Calu3 (cell line): ENCODE results near the gene RYR1. TPM values are rescaled to one million over a fixed set of nuclear protein-coding genes. Genes with fewer than 3 reads are reported as not detected.
"Not testable (repeated sequence)": the region's sequence is repeated elsewhere in the genome, so short reads cannot be mapped to it uniquely, and the experiment has no call there.

Experiments used
- BruUV-seq: library from RNA; stranded (reverse); fragments of 400-500 nt; replicated peaks from 2 replicates; lab custom pipeline; 2021; lab: Mats Ljungman, UMichigan
- CTCF ChIA-PET: fragments of 300-600 bp; sonication (Branson Sonifier 250); formaldehyde crosslinking; loops from one replicate; lab custom pipeline; 2022; ENCODE audit warnings: antibody characterized with exemption; lab: Charles Lee
- DNase-seq: peaks from one replicate; pipeline ENCODE4 v3.0.0; 2022
- H3K27ac Mint-ChIP-seq: one replicate; pipeline ENCODE4 v1.8.0; 2022; ENCODE audit warnings: mixed read lengths; ENCODE audit not compliant: unreplicated experiment
- H3K27me3 Mint-ChIP-seq: one replicate; pipeline ENCODE4 v1.8.0; 2022; ENCODE audit warnings: mixed read lengths; ENCODE audit not compliant: unreplicated experiment
- H3K36me3 Mint-ChIP-seq: one replicate; pipeline ENCODE4 v1.8.0; 2022; ENCODE audit warnings: mild to moderate bottlenecking, moderate library complexity, mixed read lengths; ENCODE audit not compliant: insufficient read depth, unreplicated experiment
- H3K4me1 Mint-ChIP-seq: one replicate; pipeline ENCODE4 v1.8.0; 2022; ENCODE audit warnings: mild to moderate bottlenecking, low read depth, mixed read lengths; ENCODE audit not compliant: unreplicated experiment
- H3K4me3 Mint-ChIP-seq: one replicate; pipeline ENCODE4 v1.8.0; 2022; ENCODE audit warnings: mild to moderate bottlenecking, low read depth, moderate library complexity, mixed read lengths; ENCODE audit not compliant: unreplicated experiment
- H3K9me3 Mint-ChIP-seq: one replicate; pipeline ENCODE4 v1.8.0; 2022; ENCODE audit warnings: low read depth, mixed read lengths; ENCODE audit not compliant: unreplicated experiment
- intact Hi-C: fragments of 100-400 bp; cut with micrococcal nuclease; formaldehyde crosslinking; loops from one replicate; pipeline ENCODE4 v1.10.0; 2022; ENCODE audit not compliant: unreplicated experiment
- total RNA-seq: library from RNA; stranded (reverse); gene quantifications from 2 replicates; pipeline ENCODE4 v1.2.3, GENCODE V29; 2022
- TF ChIP-seq, protein P1 (sequence below): fragments of 200-600 bp; IDR thresholded peaks from one replicate; pipeline ENCODE4 v1.8.0; 2022; ENCODE audit warnings: antibody characterized with exemption; ENCODE audit not compliant: unreplicated experiment

RYR1 gene
- total RNA-seq, 1 experiment from 2014 or later = 1.4 TPM

DNA sequence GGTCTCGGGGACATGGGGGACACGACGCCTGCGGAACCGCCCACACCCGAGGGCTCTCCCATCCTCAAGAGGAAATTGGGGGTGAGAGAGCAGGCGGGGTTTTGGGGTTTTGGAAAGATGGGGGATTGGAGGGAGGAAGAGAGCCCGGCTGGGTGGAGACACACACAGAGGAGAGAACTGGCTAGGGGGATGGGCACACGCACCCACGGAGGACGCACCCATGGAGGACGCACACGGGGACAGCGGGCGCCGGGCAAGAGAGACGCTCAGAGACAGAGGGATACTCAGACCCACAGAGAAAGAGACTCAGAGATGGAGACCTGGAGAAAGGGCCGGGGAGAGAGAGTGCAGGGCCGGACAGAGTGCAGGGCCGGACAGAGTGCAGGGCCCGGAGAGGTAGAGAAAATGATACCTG lies 132.2 kb downstream of the RYR1 start:
- no peaks in the 10 kb centered on the region for H3K9me3 Mint-ChIP-seq
- peak overlapping the region; percentile 25 for H3K4me3 Mint-ChIP-seq
- H3K36me3 Mint-ChIP-seq = no peaks in the 10 kb centered on the region
- TF ChIP-seq, protein P1, sequence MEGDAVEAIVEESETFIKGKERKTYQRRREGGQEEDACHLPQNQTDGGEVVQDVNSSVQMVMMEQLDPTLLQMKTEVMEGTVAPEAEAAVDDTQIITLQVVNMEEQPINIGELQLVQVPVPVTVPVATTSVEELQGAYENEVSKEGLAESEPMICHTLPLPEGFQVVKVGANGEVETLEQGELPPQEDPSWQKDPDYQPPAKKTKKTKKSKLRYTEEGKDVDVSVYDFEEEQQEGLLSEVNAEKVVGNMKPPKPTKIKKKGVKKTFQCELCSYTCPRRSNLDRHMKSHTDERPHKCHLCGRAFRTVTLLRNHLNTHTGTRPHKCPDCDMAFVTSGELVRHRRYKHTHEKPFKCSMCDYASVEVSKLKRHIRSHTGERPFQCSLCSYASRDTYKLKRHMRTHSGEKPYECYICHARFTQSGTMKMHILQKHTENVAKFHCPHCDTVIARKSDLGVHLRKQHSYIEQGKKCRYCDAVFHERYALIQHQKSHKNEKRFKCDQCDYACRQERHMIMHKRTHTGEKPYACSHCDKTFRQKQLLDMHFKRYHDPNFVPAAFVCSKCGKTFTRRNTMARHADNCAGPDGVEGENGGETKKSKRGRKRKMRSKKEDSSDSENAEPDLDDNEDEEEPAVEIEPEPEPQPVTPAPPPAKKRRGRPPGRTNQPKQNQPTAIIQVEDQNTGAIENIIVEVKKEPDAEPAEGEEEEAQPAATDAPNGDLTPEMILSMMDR = no peak
- no peak overlapping the region for H3K27ac Mint-ChIP-seq
- no TSS peak for BruUV-seq
- intact Hi-C loops = no loop called here
- H3K4me1 Mint-ChIP-seq = no peaks in the 10 kb centered on the region
- H3K27me3 Mint-ChIP-seq = peaks cover 66% of the 10 kb centered on the region
- CTCF ChIA-PET = no interaction called here
- DNase-seq = no peak

DNA sequence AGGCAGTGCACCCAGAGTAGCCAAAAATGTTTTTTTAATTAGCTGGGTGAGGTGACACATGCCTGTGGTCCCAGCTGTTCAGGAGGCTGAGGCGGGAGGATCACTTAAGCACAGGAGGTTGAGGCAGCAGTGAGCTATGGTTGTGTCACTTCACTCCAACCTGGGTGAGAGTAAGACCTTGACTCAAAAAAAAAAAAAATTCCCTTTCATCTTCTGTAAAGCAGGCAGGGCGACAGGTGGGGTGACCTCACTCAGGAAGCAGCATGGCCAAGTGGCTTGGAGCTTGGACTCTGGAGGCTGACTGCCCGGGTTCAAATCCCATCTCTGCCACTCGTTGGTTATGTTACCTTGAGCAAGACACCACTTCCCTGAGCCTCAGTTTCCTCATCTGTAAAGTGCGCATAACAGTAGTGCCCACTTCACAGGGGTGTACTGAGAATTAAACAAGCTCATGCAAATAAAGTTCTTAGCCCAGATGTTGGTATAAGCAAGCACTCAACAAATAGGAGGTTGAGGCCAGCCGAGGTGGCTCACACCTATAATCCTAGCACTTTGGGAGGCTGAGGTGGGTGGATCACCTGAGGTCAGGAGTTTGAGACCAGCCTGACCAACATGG lies 136.0 kb downstream of the RYR1 start:
- no peaks in the 10 kb centered on the region for H3K9me3 Mint-ChIP-seq
- no TSS peak for BruUV-seq
- intact Hi-C loops = no loop called here
- CTCF ChIA-PET = interaction anchor here (0.7 kb wide), 3 partner anchors 11 to 1000 kb away, joined by 3 to 5 read pairs (median 4); no protein-coding TSS in a partner anchor
- TF ChIP-seq, protein P1 = no peak
- no peak overlapping the region for H3K27ac Mint-ChIP-seq
- H3K27me3 Mint-ChIP-seq = peaks cover 50% of the 10 kb centered on the region
- DNase-seq = no peak
- no peak overlapping the region for H3K4me3 Mint-ChIP-seq
- H3K4me1 Mint-ChIP-seq = no peaks in the 10 kb centered on the region
- H3K36me3 Mint-ChIP-seq = no peaks in the 10 kb centered on the region

DNA sequence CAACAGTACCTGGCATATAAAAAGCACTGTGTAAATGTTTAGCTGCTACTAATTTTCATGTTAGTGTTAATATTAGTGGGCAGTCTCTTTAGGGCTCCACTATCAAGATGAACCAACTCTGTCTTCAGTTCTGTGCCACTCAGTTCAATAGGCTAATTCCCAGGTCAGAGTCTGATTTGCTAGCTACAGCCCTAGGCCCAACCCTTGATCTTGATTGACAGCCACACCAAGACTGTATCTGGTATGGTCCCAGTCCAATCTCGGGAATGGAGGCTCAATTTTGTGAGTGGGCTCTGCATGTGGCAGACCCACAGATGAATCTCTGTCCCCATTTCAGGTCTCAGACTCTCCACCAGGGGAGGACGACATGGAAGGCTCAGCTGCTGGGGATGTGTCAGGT lies 138.2 kb downstream of the RYR1 start:
- H3K4me1 Mint-ChIP-seq = no peaks in the 10 kb centered on the region
- no peak overlapping the region for H3K4me3 Mint-ChIP-seq
- TF ChIP-seq, protein P1 = no peak
- CTCF ChIA-PET = no interaction called here
- intact Hi-C loops = no loop called here
- BruUV-seq = no TSS peak
- no peaks in the 10 kb centered on the region for H3K36me3 Mint-ChIP-seq
- H3K27me3 Mint-ChIP-seq = peaks cover 34% of the 10 kb centered on the region
- H3K27ac Mint-ChIP-seq = no peak overlapping the region
- H3K9me3 Mint-ChIP-seq = no peaks in the 10 kb centered on the region
- DNase-seq = no peak

DNA sequence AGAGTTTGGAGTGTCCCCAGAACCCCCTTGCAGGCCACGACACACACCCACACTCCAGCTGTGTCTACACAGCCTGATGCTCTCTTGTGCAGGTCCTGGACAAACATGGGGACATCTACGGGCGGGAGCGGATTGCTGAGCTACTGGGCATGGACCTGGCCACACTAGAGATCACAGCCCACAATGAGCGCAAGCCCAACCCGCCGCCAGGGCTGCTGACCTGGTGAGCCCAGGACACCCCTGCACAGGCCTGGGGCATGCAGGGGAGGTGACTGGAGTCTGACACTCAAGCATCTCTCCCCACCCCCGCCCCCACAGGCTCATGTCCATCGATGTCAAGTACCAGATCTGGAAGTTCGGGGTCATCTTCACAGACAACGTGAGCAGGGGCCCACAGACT lies 144.3 kb downstream of the RYR1 start:
- no peaks in the 10 kb centered on the region for H3K27me3 Mint-ChIP-seq
- CTCF ChIA-PET = no interaction called here
- no peak for DNase-seq
- TF ChIP-seq, protein P1 = no peak
- no peaks in the 10 kb centered on the region for H3K9me3 Mint-ChIP-seq
- H3K27ac Mint-ChIP-seq = no peak overlapping the region
- H3K4me1 Mint-ChIP-seq = peaks cover 10% of the 10 kb centered on the region
- intact Hi-C loops = no loop called here
- no peaks in the 10 kb centered on the region for H3K36me3 Mint-ChIP-seq
- H3K4me3 Mint-ChIP-seq = no peak overlapping the region
- BruUV-seq = no TSS peak

DNA sequence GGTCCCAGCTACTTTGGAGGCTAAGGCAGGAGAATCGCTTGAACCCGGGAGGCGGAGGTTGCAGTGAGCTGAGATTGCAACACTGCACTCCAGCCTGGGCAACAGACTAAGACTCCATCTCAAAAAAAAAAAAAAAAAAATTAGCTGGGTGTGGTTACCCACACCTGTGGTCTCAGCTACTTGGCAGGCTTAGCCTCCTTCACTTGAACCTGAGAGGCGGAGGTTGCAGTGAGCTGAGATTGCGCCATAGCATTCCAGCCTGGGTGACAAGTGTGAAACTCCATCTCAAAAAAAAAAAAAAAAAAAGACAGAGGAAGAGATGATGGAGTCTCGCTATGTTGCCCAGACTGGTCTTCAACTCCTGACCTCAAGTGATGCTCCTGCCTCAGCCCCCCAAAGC lies 145.8 kb downstream of the RYR1 start:
- H3K36me3 Mint-ChIP-seq, BruUV-seq, H3K27ac Mint-ChIP-seq, H3K4me3 Mint-ChIP-seq, H3K9me3 Mint-ChIP-seq, H3K4me1 Mint-ChIP-seq, intact Hi-C loops, H3K27me3 Mint-ChIP-seq: not testable (repeated sequence)
- CTCF ChIA-PET = interaction anchor here (0.6 to 1.1 kb wide), 3 partner anchors 55 to 321 kb away, joined by 3 to 4 read pairs (median 4); partner anchors contain the start of gene NFKBIB
- peak; percentile 75 for DNase-seq
